ENCODE measurements around the gene RPA3. TPM values are rescaled to one million over a fixed set of nuclear protein-coding genes. Genes with fewer than 3 reads are reported as not detected.

The RPA3 gene
- total RNA-seq, 1 experiment from 2014 or later: 90.2 TPM

- POLR2A ChIA-PET: no interaction called here
- Mint-ChIP-seq H3K4me1 (ENCODE audit: low read depth, unreplicated experiment) (no peaks in the 10 kb centered on the region), H3K9me3 (ENCODE audit: unreplicated experiment) (peaks cover 13% of the 10 kb centered on the region), H3K27me3 (ENCODE audit: insufficient read depth, unreplicated experiment) (no peaks in the 10 kb centered on the region), H3K27ac (ENCODE audit: unreplicated experiment) (no peak overlapping the region), H3K36me3 (ENCODE audit: insufficient read depth, unreplicated experiment) (no peaks in the 10 kb centered on the region), H3K4me3 (ENCODE audit: unreplicated experiment) (no peak overlapping the region)
- no peak for TF ChIP-seq CTCF (IDR thresholded peaks at IDR 0.05; ENCODE audit: insufficient read depth in 1 of 2, low read depth in 1 of 2, low read length in 1 of 2, severe bottlenecking in 1 of 2, unreplicated experiment in 1 of 2)
- BruUV-seq (replicated peaks): no TSS peak
- Histone ChIP-seq H3K4me1 (no peaks in the 10 kb centered on the region), H3K36me3 (ENCODE audit: control insufficient read depth, insufficient read depth, low read length) (no peaks in the 10 kb centered on the region), H3K4me3 (ENCODE audit: low read depth, low read length) (no peak overlapping the region), H3K27me3 (replicated peaks; ENCODE audit: control insufficient read depth, insufficient read depth, low read length) (no peaks in the 10 kb centered on the region), H3K9me3 (peaks cover 3% of the 10 kb centered on the region; the same call in 1 of the 2 replicates)
- intact Hi-C loops (cut with micrococcal nuclease; ENCODE audit: unreplicated experiment): no loop called here
- DNase-seq: no peak
- CTCF ChIA-PET: no interaction called here
Measured at GRCh38 chr7:7620644-7621210, 97.7 kb downstream of the RPA3 start.

- no peaks in the 10 kb centered on the region for H3K4me1 Mint-ChIP-seq (ENCODE audit: low read depth, unreplicated experiment)
- BruUV-seq (replicated peaks): no TSS peak
- H3K36me3 ChIP-seq (ENCODE audit: control insufficient read depth, insufficient read depth, low read length): no peaks in the 10 kb centered on the region
- no peaks in the 10 kb centered on the region for H3K9me3 ChIP-seq
- H3K4me3 ChIP-seq (ENCODE audit: low read depth, low read length): no peak overlapping the region
- H3K27me3 Mint-ChIP-seq (ENCODE audit: insufficient read depth, unreplicated experiment): no peaks in the 10 kb centered on the region
- no peak for TF ChIP-seq CTCF (IDR thresholded peaks at IDR 0.05; ENCODE audit: insufficient read depth in 1 of 2, low read depth in 1 of 2, low read length in 1 of 2, severe bottlenecking in 1 of 2, unreplicated experiment in 1 of 2)
- ChIA-PET POLR2A (no interaction called here), CTCF (no interaction called here)
- no peaks in the 10 kb centered on the region for H3K36me3 Mint-ChIP-seq (ENCODE audit: insufficient read depth, unreplicated experiment)
- peaks cover 8% of the 10 kb centered on the region for H3K9me3 Mint-ChIP-seq (ENCODE audit: unreplicated experiment)
- H3K27ac Mint-ChIP-seq (ENCODE audit: unreplicated experiment): no peak overlapping the region
- H3K4me1 ChIP-seq: no peaks in the 10 kb centered on the region
- intact Hi-C loops (cut with micrococcal nuclease; ENCODE audit: unreplicated experiment): no loop called here
- no peaks in the 10 kb centered on the region for H3K27me3 ChIP-seq (replicated peaks; ENCODE audit: control insufficient read depth, insufficient read depth, low read length)
- no peak overlapping the region for H3K4me3 Mint-ChIP-seq (ENCODE audit: unreplicated experiment)
- DNase-seq: no peak
Measured at GRCh38 chr7:7620236-7620635, 98.2 kb downstream of the RPA3 start.

- Histone ChIP-seq H3K36me3 (ENCODE audit: control insufficient read depth, insufficient read depth, low read length) (no peaks in the 10 kb centered on the region), H3K4me3 (ENCODE audit: low read depth, low read length) (no peak overlapping the region), H3K4me1 (no peaks in the 10 kb centered on the region), H3K9me3 (no peaks in the 10 kb centered on the region), H3K27me3 (replicated peaks; ENCODE audit: control insufficient read depth, insufficient read depth, low read length) (no peaks in the 10 kb centered on the region)
- DNase-seq: no peak
- no peaks in the 10 kb centered on the region for H3K4me1 Mint-ChIP-seq (ENCODE audit: low read depth, unreplicated experiment)
- no peak overlapping the region for H3K27ac Mint-ChIP-seq (ENCODE audit: unreplicated experiment)
- no peaks in the 10 kb centered on the region for H3K36me3 Mint-ChIP-seq (ENCODE audit: insufficient read depth, unreplicated experiment)
- no peaks in the 10 kb centered on the region for H3K9me3 Mint-ChIP-seq (ENCODE audit: unreplicated experiment)
- BruUV-seq (replicated peaks): no TSS peak
- H3K4me3 Mint-ChIP-seq (ENCODE audit: unreplicated experiment): no peak overlapping the region
- TF ChIP-seq CTCF (IDR thresholded peaks at IDR 0.05; ENCODE audit: insufficient read depth in 1 of 2, low read depth in 1 of 2, low read length in 1 of 2, severe bottlenecking in 1 of 2, unreplicated experiment in 1 of 2): no peak
- POLR2A ChIA-PET: no interaction called here
- intact Hi-C loops (cut with micrococcal nuclease; ENCODE audit: unreplicated experiment): no loop called here
- CTCF ChIA-PET: no interaction called here
- H3K27me3 Mint-ChIP-seq (ENCODE audit: insufficient read depth, unreplicated experiment): no peaks in the 10 kb centered on the region
Measured at GRCh38 chr7:7618410-7618809, 100.0 kb downstream of the RPA3 start.
